NCI-H748 (cell line): ENCODE results near the gene MSX2.
"Not testable (repeated sequence)": the region's sequence is repeated elsewhere in the genome, so short reads cannot be mapped to it uniquely, and the experiment has no call there.

Source experiments
- DNase-seq: peaks from one replicate; lab custom pipeline; 2025; ENCODE audit not compliant: unreplicated experiment; lab: John Stamatoyannopoulos, UW

Gene MSX2

GRCh38 chr5:174732036-174733020 lies 7.9 kb downstream of the MSX2 start:
- DNase-seq: no peak

DNA sequence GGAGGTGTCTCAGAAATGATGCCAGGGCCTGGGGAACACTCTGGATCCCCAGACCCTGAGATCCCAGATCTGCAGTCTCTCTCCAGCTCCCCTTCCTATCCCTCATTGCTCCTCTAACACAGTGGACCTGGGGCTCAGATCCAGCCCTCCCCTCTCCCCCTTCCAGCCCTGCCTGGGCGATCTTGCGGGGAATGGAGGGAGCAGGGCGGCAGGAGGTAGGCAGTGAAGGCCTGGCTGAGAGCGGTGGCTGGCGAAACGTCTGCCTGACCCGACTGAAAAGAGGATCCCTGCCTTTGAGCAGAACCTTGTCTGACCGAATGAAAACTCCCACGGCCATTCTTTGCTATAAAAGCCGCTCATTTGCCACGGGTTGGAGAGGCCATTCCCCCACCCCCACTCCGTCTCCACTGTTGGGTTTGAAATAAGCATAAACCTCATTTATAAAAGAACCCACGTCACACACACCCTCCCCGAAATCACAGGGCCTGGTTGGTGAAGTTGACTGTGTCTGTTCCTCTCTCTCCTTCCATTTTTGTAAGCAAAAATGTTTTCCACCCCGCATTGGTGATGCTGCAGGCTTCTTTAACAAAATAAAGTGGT lies 8.8 kb downstream of the MSX2 start:
- no peak for DNase-seq

- DNase-seq: peak; percentile 29
These were observed 9.5 kb downstream of the MSX2 start for GRCh38 chr5:174733836-174734235.

DNA sequence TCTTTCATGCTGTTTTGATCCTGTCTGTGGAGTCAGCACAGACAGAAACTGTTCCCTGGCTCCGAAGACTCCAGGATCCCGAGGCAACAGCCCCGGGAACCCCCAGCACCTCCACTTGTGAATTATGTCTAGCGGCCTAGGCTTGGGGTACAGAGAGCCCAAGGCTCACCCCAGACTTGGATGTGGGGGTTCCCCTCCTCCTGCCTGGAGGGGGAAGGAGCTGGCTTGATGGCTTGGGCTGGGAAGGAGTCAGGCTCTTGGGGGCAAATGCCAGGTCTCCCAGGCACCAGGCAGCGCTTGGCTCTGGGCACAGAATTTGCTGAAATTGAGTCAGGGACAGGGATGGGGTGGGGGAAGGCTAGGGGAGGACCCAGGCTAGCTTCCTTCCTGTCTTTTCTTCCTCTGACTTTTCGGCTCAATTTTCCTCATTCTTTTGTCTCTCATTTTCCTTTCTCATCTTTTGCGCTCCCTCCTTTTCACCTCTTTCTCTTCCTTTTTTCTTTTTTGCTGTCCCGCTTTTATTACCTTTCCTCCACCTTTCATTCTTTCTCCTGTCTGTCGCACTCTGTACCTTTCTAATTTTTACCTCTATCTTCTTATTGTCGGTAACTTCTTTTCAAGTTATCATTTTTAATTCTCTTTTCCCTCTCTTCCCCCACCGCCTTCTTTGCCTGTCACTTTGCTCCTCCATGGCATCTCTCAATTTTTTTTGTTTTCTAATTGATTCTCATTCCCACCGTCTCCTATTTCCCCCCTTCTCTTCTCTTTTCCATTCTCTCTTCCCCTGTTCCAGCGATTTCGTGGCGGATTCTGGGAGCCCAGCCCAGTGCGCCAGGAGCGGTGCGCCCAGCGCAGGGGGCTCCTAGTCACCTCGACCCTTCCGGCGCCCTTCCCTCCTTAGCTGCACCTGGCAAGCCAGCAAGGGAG lies 10.5 kb downstream of the MSX2 start:
- no peak for DNase-seq

DNA sequence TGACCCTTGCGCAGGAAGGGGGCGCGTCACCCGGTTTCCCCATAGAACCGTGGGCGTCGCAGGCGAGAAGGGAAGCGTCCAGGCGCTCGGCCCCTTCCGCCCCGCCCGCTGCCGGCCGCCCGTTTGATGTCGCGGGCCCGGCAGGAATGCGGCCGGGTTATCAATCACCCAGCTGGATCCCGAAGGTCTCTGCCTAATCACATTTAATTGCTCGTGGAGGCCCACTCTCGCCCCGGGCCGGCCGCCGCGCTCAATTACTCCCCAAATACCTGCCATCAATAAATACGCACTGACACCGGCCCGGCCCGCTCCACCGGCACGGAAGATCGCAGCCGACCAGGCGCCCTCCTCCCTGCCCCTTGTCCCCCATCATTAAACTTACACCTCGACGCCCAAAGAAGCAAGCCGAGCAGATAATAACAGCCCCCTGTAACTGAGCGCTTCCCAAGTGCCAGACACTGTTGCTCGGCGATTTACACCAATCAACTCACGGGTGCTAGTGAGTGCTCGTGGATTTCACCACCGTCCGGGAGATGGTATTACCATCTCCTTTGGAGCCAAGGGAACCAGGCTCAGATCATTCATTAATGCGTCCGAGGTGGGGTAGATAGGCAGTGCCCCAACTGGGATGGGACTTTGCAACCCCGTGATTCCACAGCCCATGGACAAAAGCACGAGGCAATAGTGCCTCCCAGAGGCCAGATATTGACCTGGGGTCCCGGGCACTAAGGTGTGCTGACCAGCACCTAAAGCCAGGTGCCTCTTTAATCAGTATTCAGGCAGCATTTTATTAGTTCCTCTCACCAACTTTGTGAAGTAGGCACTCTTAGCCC lies 11.3 kb downstream of the MSX2 start:
- DNase-seq: peak; percentile 74

DNA sequence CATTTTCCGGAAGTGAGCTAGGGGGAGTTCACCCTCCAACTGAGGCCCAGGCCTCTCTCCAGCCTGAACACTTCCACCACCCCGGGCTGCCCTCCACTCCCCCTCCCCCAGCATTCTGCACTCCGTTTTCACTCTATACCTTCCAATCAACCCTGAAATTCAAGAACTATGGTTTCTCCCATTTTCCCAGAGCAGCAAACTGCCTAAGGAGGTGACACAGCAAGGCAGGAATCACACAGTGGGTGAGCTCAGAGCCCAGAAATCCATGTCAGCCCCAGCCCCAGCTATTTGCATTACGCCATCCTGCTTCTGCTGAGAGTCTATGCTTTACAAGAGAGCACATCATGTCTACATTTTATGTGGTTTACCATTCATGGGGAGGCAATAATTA lies 11.9 kb downstream of the MSX2 start:
- DNase-seq: no peak

GRCh38 chr5:174736777-174737176 lies 12.4 kb downstream of the MSX2 start:
- DNase-seq: no peak

GRCh38 chr5:174737330-174737729 lies 12.9 kb downstream of the MSX2 start:
- peak; percentile 9 for DNase-seq

- no peak for DNase-seq
These were observed 17.0 kb downstream of the MSX2 start for GRCh38 chr5:174741352-174741751.

DNA sequence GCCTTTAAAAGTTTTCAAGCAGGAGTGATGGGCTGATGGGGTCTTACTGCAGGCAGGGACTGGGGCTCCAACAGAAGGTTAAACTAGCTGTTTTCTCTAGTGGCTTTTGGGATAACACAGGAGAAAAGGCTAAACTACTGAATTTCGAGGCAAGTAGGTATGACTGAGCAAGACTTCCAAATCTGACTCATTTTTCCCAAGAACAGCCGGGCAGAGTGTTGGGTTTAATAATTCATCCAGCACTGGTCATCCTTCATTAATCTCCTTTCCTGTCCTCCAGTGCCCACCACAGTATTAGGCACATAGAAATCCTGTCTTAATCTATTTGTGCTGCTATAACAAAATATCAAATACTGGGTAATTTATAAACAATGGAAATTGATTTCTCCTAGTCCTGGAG lies 20.5 kb downstream of the MSX2 start:
- no peak for DNase-seq

GRCh38 chr5:174745590-174746103 lies 21.3 kb downstream of the MSX2 start:
- DNase-seq: no peak

- DNase-seq: no peak
These were observed 26.3 kb downstream of the MSX2 start for GRCh38 chr5:174750711-174751110.

- peak; percentile 83 for DNase-seq
These were observed 27.0 kb downstream of the MSX2 start for GRCh38 chr5:174751154-174752000.

DNA sequence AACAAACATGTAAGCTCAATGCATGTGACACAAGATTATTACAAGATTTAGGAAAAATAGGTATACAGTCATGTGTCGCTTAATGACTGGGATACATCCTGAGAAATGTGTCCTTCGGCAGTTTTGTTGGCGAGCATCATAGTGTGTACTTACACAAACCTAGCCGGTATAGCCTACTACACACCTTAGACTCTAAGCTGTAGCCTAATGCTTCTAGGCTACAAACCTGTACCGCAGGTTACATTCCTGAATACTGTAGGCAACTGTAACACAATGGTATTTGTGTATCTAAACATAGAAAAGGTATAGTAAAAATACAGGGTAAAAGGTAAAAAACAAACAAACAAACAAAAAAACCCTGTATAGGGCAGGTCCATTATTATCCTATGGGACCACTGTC lies 27.7 kb downstream of the MSX2 start:
- no peak for DNase-seq

DNA sequence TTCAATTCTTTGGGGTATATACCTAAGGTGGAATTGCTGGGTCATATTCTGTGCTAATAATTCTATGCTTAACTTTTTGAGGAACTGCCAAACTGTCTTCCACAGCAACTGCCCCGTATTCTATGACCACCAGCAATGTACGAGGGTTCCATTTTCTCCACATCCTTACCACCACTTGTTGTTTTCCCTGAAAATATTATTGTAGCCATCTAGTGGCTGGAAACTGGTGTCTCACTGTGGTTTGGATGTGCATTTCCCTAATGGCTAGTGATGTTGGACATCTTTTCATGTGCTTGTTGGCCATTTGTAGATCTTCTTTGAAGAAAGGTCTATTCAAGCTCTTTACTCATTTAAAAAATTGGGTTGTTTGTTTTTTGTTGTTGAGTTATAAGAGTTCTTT lies 30.7 kb downstream of the MSX2 start:
- DNase-seq: peak; percentile 41

- no peak for DNase-seq
These were observed 34.7 kb downstream of the MSX2 start for GRCh38 chr5:174759091-174759490.

DNA sequence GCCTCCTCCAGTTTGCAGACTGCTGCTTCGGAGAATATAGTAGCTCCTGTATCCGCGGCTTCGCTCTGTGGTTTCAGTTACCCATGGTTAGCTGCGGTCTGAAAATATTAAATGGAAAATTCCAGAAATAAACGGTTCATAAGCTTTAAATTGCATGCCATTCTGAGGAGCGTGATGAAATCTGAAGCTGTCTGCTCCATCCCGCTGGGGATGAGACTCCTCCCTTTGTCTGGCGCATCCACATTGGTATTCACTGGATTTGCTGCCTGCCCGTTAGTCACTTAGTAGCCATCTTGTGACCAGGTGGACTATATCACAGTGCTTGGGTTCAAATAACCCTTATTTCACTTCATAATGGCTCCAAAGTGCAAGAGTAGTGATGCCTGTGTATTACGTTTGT lies 36.3 kb downstream of the MSX2 start:
- no peak for DNase-seq

GRCh38 chr5:174761341-174761740 lies 37.0 kb downstream of the MSX2 start:
- not testable (repeated sequence) for DNase-seq

- peak; percentile 9 for DNase-seq
These were observed 39.9 kb downstream of the MSX2 start for GRCh38 chr5:174764309-174764708.
